ENCODE results near the gene CDH23. TPM values are rescaled to one million over a fixed set of nuclear protein-coding genes. Genes with fewer than 3 reads are reported as not detected.

The CDH23 gene
- total and polyA plus RNA-seq, 7 donors = 1.00 to 3.8 (median 1.9) TPM

- no peak for DNase-seq
- Histone ChIP-seq H3K9me3 (no peaks in the 10 kb centered on the region), H3K27me3 (ENCODE audit: insufficient read depth in 3 of 3, low read length in 2 of 3) (peaks cover 0 to 2% (median 0%) of the 10 kb centered on the region in 3 donors), H3K4me1 (no peaks in the 10 kb centered on the region), H3K4me3 (no peak overlapping the region), H3K36me3 (ENCODE audit: insufficient read depth in 1 of 2, low read depth in 1 of 2) (no peaks in the 10 kb centered on the region), H3K27ac (no peak overlapping the region)
- TF ChIP-seq, protein P1, sequence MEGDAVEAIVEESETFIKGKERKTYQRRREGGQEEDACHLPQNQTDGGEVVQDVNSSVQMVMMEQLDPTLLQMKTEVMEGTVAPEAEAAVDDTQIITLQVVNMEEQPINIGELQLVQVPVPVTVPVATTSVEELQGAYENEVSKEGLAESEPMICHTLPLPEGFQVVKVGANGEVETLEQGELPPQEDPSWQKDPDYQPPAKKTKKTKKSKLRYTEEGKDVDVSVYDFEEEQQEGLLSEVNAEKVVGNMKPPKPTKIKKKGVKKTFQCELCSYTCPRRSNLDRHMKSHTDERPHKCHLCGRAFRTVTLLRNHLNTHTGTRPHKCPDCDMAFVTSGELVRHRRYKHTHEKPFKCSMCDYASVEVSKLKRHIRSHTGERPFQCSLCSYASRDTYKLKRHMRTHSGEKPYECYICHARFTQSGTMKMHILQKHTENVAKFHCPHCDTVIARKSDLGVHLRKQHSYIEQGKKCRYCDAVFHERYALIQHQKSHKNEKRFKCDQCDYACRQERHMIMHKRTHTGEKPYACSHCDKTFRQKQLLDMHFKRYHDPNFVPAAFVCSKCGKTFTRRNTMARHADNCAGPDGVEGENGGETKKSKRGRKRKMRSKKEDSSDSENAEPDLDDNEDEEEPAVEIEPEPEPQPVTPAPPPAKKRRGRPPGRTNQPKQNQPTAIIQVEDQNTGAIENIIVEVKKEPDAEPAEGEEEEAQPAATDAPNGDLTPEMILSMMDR (IDR thresholded peaks at IDR 0.05) = no peak
- no peak for ATAC-seq
- 89 to 92% (median 90%) methylated on average over 6 of the region's 6 CpGs for WGBS, 3 donors
- intact Hi-C loops (cut with DNase I) = no loop called here
These were observed 85.9 kb downstream of the CDH23 start for GRCh38 chr10:71482620-71483019.

DNA sequence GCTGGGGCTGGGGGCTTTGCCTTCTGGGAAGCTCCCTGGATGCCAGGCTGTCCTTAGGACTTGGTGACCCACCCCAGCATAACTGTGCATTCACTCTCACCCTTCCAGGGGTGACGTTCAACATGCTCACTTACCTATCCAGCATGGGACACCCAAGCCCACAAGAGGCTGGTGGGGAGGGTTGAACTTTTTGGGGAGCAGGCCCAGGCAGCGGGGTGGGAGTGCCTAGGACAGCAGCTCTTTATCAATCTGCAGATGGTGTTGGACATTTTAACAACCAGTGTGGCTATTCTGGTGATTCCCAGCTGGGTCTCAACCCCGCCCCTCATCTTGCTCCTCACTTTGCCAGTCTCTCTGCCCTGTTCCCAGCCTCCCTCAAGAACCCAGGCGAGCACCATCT lies 86.4 kb downstream of the CDH23 start:
- intact Hi-C loops (cut with DNase I) = no loop called here
- H3K36me3 ChIP-seq (ENCODE audit: insufficient read depth in 1 of 2, low read depth in 1 of 2) = no peaks in the 10 kb centered on the region
- ATAC-seq (no peak), DNase-seq (no peak)
- 91 to 98% (median 92%) methylated on average over 4 of the region's 4 CpGs for WGBS, 3 donors
- TF ChIP-seq, protein P1 (IDR thresholded peaks at IDR 0.05) = no peak
- no peaks in the 10 kb centered on the region for H3K4me1 ChIP-seq
- no peak overlapping the region for H3K4me3 ChIP-seq
- H3K9me3 ChIP-seq = no peaks in the 10 kb centered on the region
- no peak overlapping the region for H3K27ac ChIP-seq
- peaks cover 0 to 2% (median 0%) of the 10 kb centered on the region in 3 donors for H3K27me3 ChIP-seq (ENCODE audit: insufficient read depth in 3 of 3, low read length in 2 of 3)

DNA sequence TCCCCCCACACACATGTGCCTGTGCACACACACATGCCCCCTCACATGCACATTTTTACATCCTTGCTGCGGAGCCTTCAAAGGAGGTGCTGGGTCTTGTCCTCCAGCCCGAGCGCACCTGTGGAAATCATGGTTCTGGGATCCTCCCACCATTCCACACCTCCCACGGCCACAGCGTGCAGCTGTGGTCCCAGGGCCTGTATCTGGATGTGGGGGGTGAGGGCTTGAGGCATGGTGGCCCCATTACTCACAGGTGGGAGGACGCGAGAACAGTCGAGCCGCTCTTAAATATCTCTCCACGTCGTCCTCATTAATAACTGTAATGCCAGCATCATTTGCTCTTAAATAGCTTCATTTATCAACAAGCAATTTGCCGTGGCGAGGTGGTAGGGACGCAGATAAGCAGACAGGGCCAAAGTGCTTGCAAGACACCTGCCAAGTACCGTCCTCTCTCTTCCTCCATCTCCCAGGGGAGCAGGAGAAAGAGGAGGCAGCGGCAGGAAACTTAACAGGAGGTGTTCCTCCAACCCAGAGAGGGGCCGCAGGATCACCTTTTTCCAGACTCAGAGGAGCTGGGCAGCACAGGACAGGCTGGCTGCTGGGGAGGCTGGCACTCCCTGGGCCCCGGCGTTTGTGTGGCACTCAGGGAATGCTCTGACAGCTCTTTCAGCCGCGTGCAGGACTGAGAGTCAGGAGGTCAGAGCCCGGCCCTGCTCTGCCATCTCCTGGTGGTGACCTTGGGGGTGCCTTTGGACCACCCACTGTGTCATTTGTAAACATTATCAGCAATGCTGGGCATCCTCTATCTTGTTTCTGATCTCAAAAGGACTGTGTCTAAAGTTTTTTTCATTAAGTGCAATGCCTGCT lies 87.4 kb downstream of the CDH23 start:
- TF ChIP-seq, protein P1 (IDR thresholded peaks at IDR 0.05) = no peak
- WGBS, 3 donors = 61 to 65% (median 62%) methylated on average over 22 of the region's 22 CpGs
- intact Hi-C loops (cut with DNase I) = no loop called here

DNA sequence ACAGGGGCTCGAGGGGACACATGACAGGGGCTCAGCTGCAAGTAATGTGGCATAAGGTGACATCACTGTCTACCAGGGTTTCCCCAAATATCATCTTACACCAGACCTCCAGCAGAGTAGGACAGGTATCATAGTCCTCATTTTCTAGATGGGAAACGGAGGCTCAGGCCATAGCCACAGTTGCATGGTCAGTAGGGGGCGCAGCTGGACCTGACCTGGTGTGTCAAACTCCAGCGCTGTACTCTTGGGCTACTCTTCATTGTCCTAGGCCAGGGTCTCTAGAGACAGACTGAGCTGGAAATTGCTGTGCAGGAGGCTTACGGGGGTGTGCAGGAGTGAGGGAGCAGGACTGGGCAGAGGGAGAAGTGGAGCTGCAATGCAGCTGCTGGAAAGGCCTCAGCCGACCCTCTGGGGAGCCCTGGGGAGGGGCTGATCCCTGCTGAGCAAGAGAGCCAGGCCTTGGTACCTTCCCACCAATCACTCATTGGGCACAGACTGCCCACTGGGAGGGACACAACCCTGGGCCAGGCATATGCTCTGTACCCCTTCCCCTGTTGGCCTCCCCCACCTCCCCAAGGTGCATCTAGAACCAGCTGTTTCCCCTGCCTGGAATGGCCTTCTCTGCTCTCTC lies 89.9 kb downstream of the CDH23 start:
- ATAC-seq (peak in 2 of 4 donors; percentile 46 to 54), DNase-seq (no peak)
- Histone ChIP-seq H3K36me3 (ENCODE audit: insufficient read depth in 1 of 2, low read depth in 1 of 2) (no peaks in the 10 kb centered on the region), H3K9me3 (peaks cover 10% of the 10 kb centered on the region), H3K27me3 (ENCODE audit: insufficient read depth in 3 of 3, low read length in 2 of 3) (no peaks in the 10 kb centered on the region), H3K4me3 (no peak overlapping the region), H3K27ac (no peak overlapping the region), H3K4me1 (no peaks in the 10 kb centered on the region)
- intact Hi-C loops (cut with DNase I) = no loop called here
- WGBS, 3 donors = 41 to 51% (median 50%) methylated on average over 6 of the region's 6 CpGs
- TF ChIP-seq, protein P1 (IDR thresholded peaks at IDR 0.05) = peak; percentile 37

More for the DNA sequence above, 87.4 kb downstream of the CDH23 start:
- H3K27ac ChIP-seq = no peak overlapping the region
- H3K36me3 ChIP-seq (ENCODE audit: insufficient read depth in 1 of 2, low read depth in 1 of 2) = no peaks in the 10 kb centered on the region
- H3K27me3 ChIP-seq (ENCODE audit: insufficient read depth in 3 of 3, low read length in 2 of 3) = peaks cover 0 to 2% (median 0%) of the 10 kb centered on the region in 3 donors
- peaks cover 8% of the 10 kb centered on the region for H3K9me3 ChIP-seq
- H3K4me3 ChIP-seq = no peak overlapping the region
- no peak for DNase-seq
- H3K4me1 ChIP-seq = no peaks in the 10 kb centered on the region
- peak in 3 of 4 donors; percentile 44 to 61 (median 47) for ATAC-seq

All from psoas muscle (tissue), 8 donors.